ENCODE measurements around the gene SRGAP1.

SRGAP1 gene

GRCh38 chr12:64207453-64207852 is 363.0 kb downstream of the SRGAP1 start:
- DNase-seq (ENCODE audit: low spot score) = no peak

All from hepatic stellate cell (primary cell).